Effector memory CD4-positive, alpha-beta T cell (primary cell): ENCODE results near the gene NDUFS5.
"Not testable (repeated sequence)": the region's sequence is repeated elsewhere in the genome, so short reads cannot be mapped to it uniquely, and the experiment has no call there.

Experiments used
- DNase-seq, 3 donors: peaks; one replicate each; pipeline ENCODE4 v3.0.0-alpha.2; 2020
- H3K27ac ChIP-seq: 2 replicates; pipeline ENCODE4 v1.7.0; 2013; ENCODE audit warnings: mild to moderate bottlenecking, low read length, moderate library complexity; ENCODE audit not compliant: insufficient read depth, poor library complexity, severe bottlenecking
- H3K27me3 ChIP-seq: replicated peaks from 2 replicates; pipeline ENCODE4 v1.7.0; 2013; ENCODE audit warnings: mild to moderate bottlenecking, low read length; ENCODE audit not compliant: insufficient read depth, control insufficient read depth, poor library complexity, severe bottlenecking
- H3K36me3 ChIP-seq: 2 replicates; pipeline ENCODE4 v1.7.0; 2013; ENCODE audit warnings: mild to moderate bottlenecking, low read length, moderate library complexity; ENCODE audit not compliant: control insufficient read depth, insufficient read depth
- H3K4me1 ChIP-seq: 2 replicates; pipeline ENCODE4 v1.7.0; 2013; ENCODE audit warnings: low read length, mild to moderate bottlenecking; ENCODE audit not compliant: control insufficient read depth, insufficient read depth, poor library complexity, severe bottlenecking
- H3K4me3 ChIP-seq: 2 replicates; pipeline ENCODE4 v1.7.0; 2013; ENCODE audit warnings: low read length, low read depth, mild to moderate bottlenecking; ENCODE audit not compliant: insufficient read depth, poor library complexity, severe bottlenecking
- H3K9me3 ChIP-seq: 2 replicates; pipeline ENCODE4 v1.7.0; 2013; ENCODE audit warnings: mild to moderate bottlenecking, low read length, moderate library complexity; ENCODE audit not compliant: control insufficient read depth
- total RNA-seq, 3 donors: gene quantifications; one replicate each; lab custom pipeline; 2026; lab: John Stamatoyannopoulos, UW

The NDUFS5 gene
- total RNA-seq = 40.4 to 67.4 (median 49.8) reads per million in 3 donors

- peak within 1 kb of the TSS; percentile 85 for H3K27ac ChIP-seq
- peak; percentile 68 to 71 (median 70) for DNase-seq
- H3K9me3 ChIP-seq = no peaks in the 10 kb centered on the region
- no peaks in the 10 kb centered on the region for H3K27me3 ChIP-seq
- peak within 1 kb of the TSS; percentile 83 for H3K4me3 ChIP-seq
- peaks cover 6% of the 10 kb centered on the region for H3K4me1 ChIP-seq
- peaks cover 11% of the 10 kb centered on the region for H3K36me3 ChIP-seq
Observed at GRCh38 chr1:39026051-39026865, at the start of gene NDUFS5. TSS of gene NDUFS5 (plus strand) at chr1:39026350. CDS start at chr1:39028725, 2,375 bp downstream.

- not testable (repeated sequence) for H3K27me3 ChIP-seq, H3K4me1 ChIP-seq, H3K4me3 ChIP-seq, H3K36me3 ChIP-seq, H3K9me3 ChIP-seq
- DNase-seq = peak; percentile 74 to 77 (median 77)
- H3K27ac ChIP-seq = peak overlapping the region; percentile 45
Observed at GRCh38 chr1:38977399-38978244, 48.5 kb upstream of the NDUFS5 start.

DNA sequence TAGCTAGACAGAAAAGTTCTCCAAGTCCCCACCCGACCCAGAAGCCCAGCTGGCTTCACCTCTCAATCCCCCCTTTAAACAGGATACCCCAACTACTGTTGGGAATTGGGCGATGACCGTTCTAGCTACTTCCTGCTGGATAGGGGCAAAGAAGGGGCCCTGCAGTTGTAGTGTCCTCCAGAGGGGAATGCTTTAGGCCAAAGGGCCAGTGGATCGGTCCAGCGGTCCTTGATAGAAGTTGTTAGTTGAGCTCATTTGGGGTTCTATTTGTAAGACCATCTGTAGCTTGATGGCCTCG is 48.0 kb upstream of the NDUFS5 start:
- not testable (repeated sequence) for DNase-seq, H3K36me3 ChIP-seq, H3K4me3 ChIP-seq, H3K4me1 ChIP-seq, H3K27me3 ChIP-seq, H3K9me3 ChIP-seq
- peak overlapping the region; percentile 45 for H3K27ac ChIP-seq

DNA sequence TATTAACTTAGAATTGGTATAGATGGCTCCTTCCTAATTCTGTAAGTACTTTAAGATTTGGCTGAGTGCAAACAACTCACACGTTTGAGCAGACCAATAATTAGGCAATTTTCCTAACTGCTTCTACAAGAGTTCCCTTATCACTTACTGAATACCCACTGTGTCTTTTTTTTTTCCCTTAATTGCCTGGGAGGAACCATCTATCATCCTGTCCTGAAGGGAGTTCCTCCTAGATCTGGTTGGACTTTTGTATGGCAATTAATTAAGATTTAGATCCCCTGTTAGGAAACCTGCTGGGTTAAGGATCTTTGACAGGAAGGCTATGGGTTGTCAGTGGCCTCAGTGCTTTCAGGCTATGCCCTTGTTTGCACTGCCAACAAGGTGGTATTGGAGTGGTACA is 46.8 kb upstream of the NDUFS5 start:
- H3K27me3 ChIP-seq, H3K36me3 ChIP-seq, DNase-seq, H3K27ac ChIP-seq, H3K4me3 ChIP-seq, H3K4me1 ChIP-seq, H3K9me3 ChIP-seq: not testable (repeated sequence)

- H3K4me1 ChIP-seq = peaks cover 25% of the 10 kb centered on the region
- no peaks in the 10 kb centered on the region for H3K27me3 ChIP-seq
- H3K4me3 ChIP-seq = no peak overlapping the region
- no peak for DNase-seq
- H3K9me3 ChIP-seq = no peaks in the 10 kb centered on the region
- H3K27ac ChIP-seq = no peak overlapping the region
- no peaks in the 10 kb centered on the region for H3K36me3 ChIP-seq
Observed at GRCh38 chr1:38989979-38990378, 36.2 kb upstream of the NDUFS5 start.

DNA sequence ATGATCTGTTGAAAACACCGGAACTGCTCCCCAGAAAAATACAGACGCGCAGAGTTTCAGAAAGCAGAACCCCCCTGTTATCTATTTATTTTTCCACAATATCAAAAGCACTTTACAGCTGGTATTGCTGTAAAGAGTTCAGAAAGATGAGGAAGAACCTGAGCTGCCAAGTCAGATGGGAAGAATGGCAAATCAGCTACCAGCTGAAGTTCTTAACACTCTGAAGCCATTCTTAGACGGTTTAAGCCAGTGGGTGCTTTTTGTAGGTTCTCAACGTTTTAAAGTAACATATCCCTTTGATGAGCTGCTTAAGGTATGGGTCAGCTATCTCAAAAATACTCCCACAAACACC is 35.8 kb upstream of the NDUFS5 start:
- DNase-seq = no peak
- H3K4me1 ChIP-seq = peaks cover 26% of the 10 kb centered on the region
- peak overlapping the region; percentile 85 for H3K4me3 ChIP-seq
- H3K27ac ChIP-seq = peak overlapping the region; percentile 91
- H3K27me3 ChIP-seq = no peaks in the 10 kb centered on the region
- H3K9me3 ChIP-seq = no peaks in the 10 kb centered on the region
- H3K36me3 ChIP-seq = no peaks in the 10 kb centered on the region

DNA sequence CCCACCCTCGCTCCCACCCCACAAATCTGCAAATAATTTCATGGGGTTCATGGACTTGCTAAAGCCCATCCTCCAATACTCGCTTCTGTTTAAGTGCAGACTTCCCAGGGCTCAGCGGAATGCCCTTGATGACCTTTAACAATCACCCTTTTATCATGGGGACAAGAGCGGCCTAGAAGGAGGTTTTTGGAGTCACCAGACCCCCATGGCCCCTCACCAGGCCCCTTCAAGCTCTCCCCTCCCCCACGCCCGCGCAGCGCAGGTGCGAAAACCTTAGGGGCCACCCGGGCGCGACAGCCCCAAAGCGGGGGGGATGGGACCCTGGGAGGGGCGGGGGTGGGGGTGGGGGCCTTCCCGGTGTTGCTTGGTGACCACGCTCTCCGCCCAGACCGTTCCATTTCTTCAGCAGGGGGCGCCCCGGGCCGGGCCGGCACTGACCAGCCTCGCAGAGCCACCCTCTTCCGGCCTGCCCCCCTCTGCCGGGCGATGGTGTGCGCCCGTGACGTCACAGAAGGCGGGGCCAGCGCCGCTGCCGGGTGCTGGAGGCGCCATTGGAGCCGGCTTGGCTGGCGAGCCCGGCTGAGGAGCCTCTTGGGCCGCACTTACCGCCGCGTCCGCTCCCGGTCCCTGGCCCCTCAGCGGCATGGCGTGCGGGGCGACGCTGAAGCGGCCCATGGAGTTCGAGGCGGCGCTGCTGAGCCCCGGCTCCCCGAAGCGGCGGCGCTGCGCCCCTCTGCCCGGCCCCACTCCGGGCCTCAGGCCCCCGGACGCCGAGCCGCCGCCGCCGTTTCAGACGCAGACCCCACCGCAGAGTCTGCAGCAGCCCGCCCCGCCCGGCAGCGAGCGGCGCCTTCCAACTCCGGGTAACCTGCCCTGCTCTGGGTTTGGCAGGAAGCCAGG is 35.2 kb upstream of the NDUFS5 start, which contains the start of gene AKIRIN1:
AKIRIN1 (plus strand) TSS at position 539 of the 900 bp plus-strand sequence; CDS start at position 644, 105 bp downstream.
- Histone ChIP-seq H3K36me3 (no peaks in the 10 kb centered on the region), H3K4me1 (peaks cover 32% of the 10 kb centered on the region), H3K27ac (peak within 1 kb of the TSS; percentile 91), H3K27me3 (no peaks in the 10 kb centered on the region), H3K9me3 (no peaks in the 10 kb centered on the region), H3K4me3 (peak within 1 kb of the TSS; percentile 85)
- DNase-seq = peak; percentile 85 to 90 (median 88)

DNA sequence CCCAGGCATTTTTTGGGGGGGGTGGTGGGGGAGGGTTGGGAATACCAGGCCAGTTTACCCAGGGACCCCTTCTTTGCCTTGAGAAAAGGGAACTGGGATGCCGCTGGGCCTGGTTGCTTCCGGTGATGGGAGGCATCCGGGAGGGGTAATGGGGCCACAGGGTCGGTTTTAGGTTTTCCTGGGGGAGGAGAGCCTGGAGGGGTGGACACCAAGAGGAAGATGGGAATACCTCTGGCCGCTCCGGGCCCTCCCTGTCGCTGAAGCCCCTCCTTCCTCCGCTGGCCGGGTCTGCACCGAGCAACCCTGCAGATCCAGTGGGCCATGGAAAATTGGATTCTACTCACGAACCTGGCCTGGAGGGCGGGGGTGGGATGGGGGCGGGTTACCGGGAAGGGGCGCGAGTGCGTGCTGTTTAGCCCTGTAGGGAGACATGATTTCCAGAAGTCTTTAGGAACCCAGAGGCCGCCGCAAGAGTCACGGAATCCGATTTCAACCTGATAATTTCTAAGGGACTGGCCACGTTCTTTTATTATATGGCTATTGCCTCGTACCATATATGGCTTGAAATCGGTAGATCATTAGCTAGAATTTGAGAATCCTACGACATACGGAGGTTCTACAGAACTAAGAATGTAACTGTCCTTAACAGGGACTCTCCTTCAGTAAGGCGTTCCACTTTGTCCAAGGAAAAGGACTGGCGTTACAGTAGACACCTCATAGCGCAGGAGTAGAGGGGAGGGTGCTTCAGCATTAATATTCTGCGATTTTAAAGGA is 34.3 kb upstream of the NDUFS5 start:
- H3K27ac ChIP-seq = peak overlapping the region; percentile 91
- no peaks in the 10 kb centered on the region for H3K36me3 ChIP-seq
- peaks cover 38% of the 10 kb centered on the region for H3K4me1 ChIP-seq
- no peaks in the 10 kb centered on the region for H3K27me3 ChIP-seq
- H3K4me3 ChIP-seq = peak overlapping the region; percentile 85
- no peaks in the 10 kb centered on the region for H3K9me3 ChIP-seq
- no peak for DNase-seq

DNA sequence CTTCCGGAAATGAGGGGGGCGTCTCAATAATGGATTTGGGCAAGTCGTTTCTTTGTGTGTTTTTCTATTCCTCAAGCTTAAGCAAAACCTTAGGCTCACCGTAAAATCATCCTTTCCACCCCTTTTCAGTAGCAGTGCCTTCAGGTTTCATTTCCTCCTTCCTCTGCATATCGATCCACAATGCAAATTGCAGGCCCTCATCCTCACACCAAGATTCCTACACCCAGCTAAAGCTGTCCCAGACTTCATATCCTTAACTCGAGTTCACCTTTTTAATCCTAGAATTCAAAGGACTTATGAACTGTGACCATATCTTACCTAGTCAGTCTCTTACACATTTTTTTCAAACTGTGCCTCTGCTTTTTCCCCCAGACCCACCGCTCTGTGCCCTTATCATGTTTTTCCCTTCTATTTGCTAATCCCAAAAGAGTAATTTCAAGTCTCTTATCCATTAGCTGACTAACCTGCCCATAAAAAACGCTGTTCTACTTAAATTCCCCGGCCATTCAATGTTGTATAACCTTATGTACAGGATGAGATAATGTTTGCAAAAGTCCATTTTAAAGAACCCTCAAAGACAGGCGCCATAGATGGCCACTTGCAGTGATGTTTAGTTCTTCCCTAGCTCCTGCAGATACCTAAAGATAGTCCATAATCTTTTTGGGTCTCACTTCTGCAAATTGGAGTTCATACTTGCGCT is 33.6 kb upstream of the NDUFS5 start:
- Histone ChIP-seq H3K9me3 (no peaks in the 10 kb centered on the region), H3K4me1 (peaks cover 46% of the 10 kb centered on the region), H3K36me3 (no peaks in the 10 kb centered on the region), H3K27me3 (no peaks in the 10 kb centered on the region), H3K4me3 (peak overlapping the region; percentile 85), H3K27ac (peak overlapping the region; percentile 91)
- DNase-seq = no peak
